ENCODE results near the gene SLC35F1.

GRCh38 chr6:117956386-117956785 lies 49.3 kb downstream of the SLC35F1 start:
- TF ChIP-seq CTCF (IDR thresholded peaks at IDR 0.05; ENCODE audit: extremely low read depth in 1 of 2, insufficient read depth in 1 of 2, low read depth in 1 of 2, low read length in 2 of 2) (no peak), MAX (IDR thresholded peaks at IDR 0.05; ENCODE audit: insufficient read depth, insufficient read length) (no peak), POLR2A (IDR thresholded peaks at IDR 0.05; ENCODE audit: low read depth, low read length) (no peak), POLR2AphosphoS5 (IDR thresholded peaks at IDR 0.05; ENCODE audit: insufficient read depth, low read depth, low read length) (no peak), EZH2 (IDR thresholded peaks at IDR 0.05; ENCODE audit: borderline replicate concordance, low read depth, low read length, severe bottlenecking) (no peak), MYC (IDR thresholded peaks at IDR 0.05; ENCODE audit: low read depth, low read length) (no peak)

Data from endothelial cell of umbilical vein (primary cell).